ENCODE results near the gene IMMT.
"Not testable (repeated sequence)": the region's sequence is repeated elsewhere in the genome, so short reads cannot be mapped to it uniquely, and the experiment has no call there.

IMMT gene

DNA sequence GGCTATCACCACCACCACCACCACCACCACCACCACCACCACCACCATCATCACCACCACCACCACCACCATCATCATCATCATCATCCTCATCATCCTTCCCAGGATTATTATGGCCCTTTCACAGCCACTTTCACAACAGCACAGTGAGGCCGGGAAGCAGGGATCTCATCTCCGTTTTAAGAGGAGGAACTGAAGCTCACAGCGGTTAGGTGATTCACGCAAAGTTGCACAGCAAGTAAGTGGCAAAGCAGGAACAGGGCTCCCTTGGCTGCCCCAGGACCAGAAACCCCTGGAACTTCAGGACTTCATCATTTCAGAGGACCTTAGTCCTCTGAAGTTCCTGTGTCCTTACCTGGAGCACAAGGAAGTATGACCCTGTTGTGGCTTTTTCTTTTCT, 30.8 kb upstream of the IMMT start:
- no peak for DNase-seq (ENCODE audit: low read depth)

DNA sequence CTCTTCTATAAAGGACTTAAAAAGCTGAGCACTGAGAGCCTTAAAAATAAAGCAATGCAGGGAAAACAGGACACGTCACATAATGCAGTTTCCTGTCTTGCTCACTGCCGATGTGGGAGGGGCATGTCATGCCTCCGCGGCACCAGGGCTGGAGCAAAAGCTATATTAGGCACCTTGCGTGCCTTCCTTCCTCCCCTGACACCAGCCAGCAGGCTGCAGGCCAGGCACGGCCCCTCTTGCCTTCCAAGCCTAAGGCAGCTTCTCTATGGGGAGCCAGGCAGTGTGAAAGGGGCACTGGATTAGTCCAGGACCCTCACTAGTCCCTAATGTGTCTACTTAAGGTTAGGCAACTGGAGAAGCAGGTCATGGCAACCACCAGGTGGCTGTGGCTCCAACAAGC, 30.3 kb upstream of the IMMT start:
- DNase-seq (ENCODE audit: low read depth) = no peak

DNA sequence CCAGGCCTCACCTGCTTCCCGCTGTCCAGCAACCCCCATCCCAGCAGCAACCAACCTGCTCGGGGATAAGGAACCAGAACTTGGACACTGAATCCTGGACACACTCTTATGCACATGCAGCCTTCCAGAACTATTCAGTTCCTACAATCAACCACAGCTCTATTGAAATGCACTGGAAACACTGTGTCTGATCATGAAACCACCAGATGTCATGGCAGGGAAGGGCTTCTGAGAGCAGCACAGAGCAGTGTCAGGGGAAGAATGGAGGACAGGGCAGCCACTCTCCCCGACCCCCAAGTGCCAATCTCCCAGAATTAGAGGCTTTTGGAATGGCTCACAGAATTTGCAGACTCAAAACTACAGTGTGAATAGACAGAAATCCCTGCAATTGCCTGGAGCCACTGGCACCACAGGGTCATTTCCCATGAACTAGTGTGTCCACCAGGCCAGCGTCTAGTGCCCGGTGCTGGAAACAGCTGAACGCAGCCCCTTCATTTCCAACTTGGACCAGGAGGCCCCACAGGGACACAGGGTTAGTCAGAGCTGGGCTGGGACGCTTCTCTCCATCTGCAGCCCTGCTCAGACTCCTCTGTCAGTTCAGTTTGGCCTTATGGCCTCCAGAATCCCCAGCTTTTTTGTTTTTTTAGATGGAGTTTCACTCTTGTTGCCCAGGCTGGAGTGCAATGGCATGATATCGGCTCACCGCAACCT, 29.5 kb upstream of the IMMT start:
- no peak for DNase-seq (ENCODE audit: low read depth)

- no peak for DNase-seq (ENCODE audit: low read depth)
These were observed 28.8 kb upstream of the IMMT start for GRCh38 chr2:86223927-86224560.

DNA sequence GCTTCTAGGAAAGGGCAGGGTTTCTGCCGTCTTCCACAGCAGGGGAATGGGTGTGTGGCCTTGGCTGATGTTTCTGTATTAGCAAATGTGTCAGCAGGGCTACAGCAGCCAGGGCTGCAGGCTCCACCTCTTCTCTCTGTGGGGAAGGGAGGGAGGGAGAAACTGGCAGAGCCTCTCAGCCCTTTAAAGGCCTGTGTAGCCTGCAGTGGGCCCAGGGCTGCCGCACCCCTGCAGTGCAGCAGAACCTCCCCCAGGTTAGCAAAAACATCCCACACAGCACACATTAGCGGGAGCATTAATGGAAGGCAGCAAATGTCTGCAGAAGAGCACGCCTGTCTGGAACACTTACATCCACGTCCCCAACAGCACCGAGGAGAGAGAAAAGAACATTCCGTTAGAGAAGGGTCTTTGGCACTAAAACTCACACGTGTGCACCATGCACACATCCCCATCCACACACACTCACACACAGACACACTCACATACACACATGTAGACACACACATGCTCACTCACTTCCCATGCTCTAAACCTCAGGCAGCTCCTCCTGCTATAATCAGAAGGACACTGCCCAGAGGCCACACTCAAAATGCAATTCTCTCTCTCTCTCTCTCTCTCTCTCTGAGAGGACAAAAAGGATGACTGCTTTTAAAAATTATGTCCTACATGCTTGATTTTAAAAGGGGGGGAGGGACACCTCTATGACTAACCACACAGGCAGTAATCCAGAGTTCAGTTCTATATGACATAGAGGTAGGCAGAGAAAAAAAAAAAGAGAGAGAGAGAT, 28.1 kb upstream of the IMMT start:
- no peak for DNase-seq (ENCODE audit: low read depth)

- no peak for DNase-seq (ENCODE audit: low read depth)
These were observed 25.9 kb upstream of the IMMT start for GRCh38 chr2:86221066-86221684.

DNA sequence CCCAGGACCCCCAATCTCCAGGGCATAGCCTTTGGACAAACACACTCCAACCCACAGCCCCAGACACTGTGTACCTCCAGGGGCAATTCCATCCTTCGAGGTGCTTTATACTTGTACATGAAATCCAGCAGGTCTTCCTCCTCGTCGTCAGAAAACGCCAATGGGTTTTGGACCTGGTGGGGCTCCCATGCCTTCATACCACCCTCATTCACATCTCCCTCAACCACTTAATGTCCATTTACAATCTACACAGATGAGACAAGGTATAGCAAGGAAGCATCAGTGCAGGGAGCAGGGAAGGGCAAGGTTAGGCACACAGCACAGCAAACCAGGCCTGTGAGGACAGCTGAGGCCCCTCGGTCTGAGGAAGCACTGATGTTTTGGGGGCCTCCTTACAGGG, 24.6 kb upstream of the IMMT start:
- DNase-seq (ENCODE audit: low read depth) = no peak

DNA sequence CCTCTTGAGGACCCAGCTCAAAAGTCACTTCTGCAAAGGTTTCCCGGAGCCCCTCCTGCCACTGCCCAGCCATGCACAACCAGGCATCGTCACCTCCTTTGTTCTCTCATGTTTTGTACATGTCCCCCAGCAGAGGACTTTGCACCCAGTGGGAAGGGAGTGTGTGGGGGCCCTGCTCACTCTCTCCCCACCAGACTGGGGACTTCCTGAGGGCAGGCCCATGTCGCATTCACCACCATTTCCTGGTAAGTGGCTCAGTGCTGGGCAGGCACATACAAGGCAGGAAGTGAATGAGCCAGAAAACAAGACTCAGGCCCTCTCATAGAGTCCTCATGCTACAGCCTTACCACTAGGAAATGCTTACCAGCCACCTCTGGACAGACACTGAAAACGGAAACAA, 22.9 kb upstream of the IMMT start:
- DNase-seq (ENCODE audit: low read depth) = no peak

- no peak for DNase-seq (ENCODE audit: low read depth)
These were observed 21.6 kb upstream of the IMMT start for GRCh38 chr2:86216575-86217555.

DNA sequence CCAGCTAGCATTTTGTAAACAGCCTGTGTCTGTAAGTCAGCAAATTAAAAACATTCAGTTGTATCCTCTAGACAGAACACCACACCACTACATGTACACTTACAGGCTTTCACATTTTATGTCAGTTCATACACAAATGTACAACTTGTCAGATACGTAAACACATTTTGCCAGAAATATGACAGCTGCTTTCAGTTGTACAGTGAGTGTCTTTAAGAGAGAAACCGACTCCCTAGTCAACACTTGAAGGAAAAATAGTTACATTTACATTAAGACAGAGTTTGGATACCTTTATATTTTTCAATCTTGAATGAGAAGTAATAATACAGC, 19.2 kb upstream of the IMMT start:
- DNase-seq (ENCODE audit: low read depth) = no peak

GRCh38 chr2:86213699-86214502, 18.6 kb upstream of the IMMT start:
- DNase-seq (ENCODE audit: low read depth) = no peak

GRCh38 chr2:86213056-86213455, 17.8 kb upstream of the IMMT start:
- no peak for DNase-seq (ENCODE audit: low read depth)

- no peak for DNase-seq (ENCODE audit: low read depth)
These were observed 16.5 kb upstream of the IMMT start for GRCh38 chr2:86211796-86212188.

- DNase-seq (ENCODE audit: low read depth) = no peak
These were observed 16.0 kb upstream of the IMMT start for GRCh38 chr2:86211033-86211795.

DNA sequence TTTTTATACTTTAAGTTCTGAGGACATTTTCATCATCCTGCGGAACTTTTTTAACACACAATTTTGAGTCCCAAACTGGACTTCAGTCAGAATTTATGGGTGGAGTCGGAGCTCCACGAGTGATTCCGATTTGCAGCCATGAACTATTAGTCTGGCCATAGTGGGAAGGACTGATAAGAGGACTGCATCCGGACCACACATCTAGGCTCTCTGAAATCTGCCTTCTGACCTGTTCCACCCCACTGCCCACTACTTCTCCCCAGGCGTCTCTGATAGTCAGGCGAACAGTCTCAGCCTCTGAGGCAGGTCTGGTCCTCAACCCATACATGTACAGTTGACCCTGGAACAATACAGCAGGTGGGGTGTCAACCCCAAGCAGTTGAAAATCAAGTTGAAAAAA, 9.2 kb upstream of the IMMT start:
- no peak for DNase-seq (ENCODE audit: low read depth)

DNA sequence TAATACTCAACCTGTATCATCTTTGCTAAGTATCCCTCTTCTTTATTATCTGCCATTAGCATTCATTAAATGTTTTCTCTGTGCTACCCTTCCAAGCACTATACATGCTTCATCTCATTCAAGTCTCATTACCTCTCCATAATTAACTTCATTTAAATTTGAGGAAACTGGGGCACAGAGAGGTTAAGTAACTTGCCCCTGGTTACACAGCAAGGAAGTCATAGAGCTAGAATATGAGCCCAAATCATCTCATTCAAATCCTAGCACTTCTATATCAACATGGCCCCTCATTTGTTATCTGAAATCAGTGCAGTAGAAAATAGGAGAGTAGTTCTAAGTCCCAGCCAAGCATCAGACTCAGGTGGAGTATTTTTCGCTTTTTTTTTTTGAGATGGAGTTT, 8.4 kb upstream of the IMMT start:
- DNase-seq (ENCODE audit: low read depth) = no peak

GRCh38 chr2:86202702-86203101, 7.4 kb upstream of the IMMT start:
- DNase-seq (ENCODE audit: low read depth) = no peak

- no peak for DNase-seq (ENCODE audit: low read depth)
These were observed 7.1 kb upstream of the IMMT start for GRCh38 chr2:86202336-86202692.

DNA sequence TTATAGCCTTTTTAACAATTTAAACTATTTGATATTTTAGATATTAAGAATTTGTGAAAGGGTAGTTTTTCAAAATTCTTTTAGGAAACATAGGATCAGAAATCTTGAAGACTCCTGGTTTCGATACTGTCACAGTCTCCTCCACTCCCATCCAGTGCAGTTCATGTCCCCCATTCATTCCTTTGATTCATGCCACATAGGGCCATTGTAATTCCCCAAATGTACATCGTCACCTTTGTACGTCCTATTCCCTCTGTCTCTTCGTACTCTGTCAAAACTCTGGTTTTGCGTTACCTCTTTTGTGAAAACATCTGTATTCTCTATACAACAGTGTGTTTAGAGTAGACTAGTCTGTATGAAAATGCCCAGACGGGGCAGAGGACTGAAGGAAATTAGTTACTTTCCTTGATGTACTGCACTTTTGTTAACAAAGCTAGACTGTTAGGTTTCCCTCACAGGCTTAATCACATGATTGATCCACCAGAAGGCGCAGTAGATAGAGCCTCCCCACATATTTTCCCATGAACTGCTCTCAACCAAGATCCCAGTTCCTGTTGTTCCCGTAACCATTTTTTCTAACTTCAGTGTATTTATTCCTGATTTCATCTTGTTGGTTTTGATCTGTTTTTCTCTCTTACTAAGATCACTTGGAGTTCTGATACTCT, 6.5 kb upstream of the IMMT start:
- no peak for DNase-seq (ENCODE audit: low read depth)

DNA sequence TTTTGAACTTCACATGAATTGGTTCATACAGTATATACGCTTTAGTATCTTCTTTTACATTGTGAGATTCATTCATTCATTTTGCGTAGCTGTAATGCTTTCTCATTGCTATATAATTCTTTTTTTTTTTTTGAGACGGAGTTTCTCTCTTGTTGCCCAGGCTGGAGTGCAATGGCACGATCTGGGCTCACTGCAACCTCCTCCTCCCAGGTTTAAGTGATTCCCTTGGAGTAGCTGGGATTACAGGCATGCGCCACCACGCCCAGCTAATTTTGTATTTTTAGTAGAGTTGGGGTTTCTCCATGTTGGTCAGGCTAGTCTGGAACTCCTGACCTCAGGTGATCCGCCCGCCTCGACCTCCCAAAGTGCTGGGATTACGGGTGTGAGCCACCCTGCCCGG, 5.3 kb upstream of the IMMT start:
- DNase-seq (ENCODE audit: low read depth) = not testable (repeated sequence)
